Mesenchymal stem cell (in vitro differentiated cells and primary cell): ENCODE measurements around the gene ARMC9.
A peak's percentile ranks its signal among the peaks of the same experiment; 100 is the strongest.

ENCODE experiments used
- DNase-seq: peaks from one replicate; pipeline ENCODE4 v3.0.0-alpha.2; 2013
- H2AFZ ChIP-seq: one replicate; pipeline ENCODE4 v1.6.1; 2013; ENCODE audit warnings: low read depth, mild to moderate bottlenecking, control low read depth, inconsistent platforms, low read length, moderate library complexity
- H2AK5ac ChIP-seq: 2 replicates; pipeline ENCODE4 v1.6.1; 2013; ENCODE audit warnings: low read length, moderate library complexity, mild to moderate bottlenecking, inconsistent platforms; ENCODE audit not compliant: severe bottlenecking
- H2BK120ac ChIP-seq: one replicate; pipeline ENCODE4 v1.6.1; 2013; ENCODE audit warnings: low read depth, mild to moderate bottlenecking, inconsistent platforms, low read length, moderate library complexity
- H2BK12ac ChIP-seq, 2 experiments: one replicate each; pipeline ENCODE4 v1.6.1; 2013; ENCODE audit warnings: inconsistent platforms in 2 of 2, low read length in 2 of 2, mild to moderate bottlenecking in 2 of 2, moderate library complexity in 2 of 2, control low read depth in 1 of 2
- H2BK15ac ChIP-seq: one replicate; pipeline ENCODE4 v1.6.1; 2013; ENCODE audit warnings: mild to moderate bottlenecking, low read depth, inconsistent platforms; ENCODE audit not compliant: poor library complexity, severe bottlenecking
- H2BK5ac ChIP-seq: 2 replicates; pipeline ENCODE4 v1.6.1; 2013; ENCODE audit warnings: low read depth, mild to moderate bottlenecking, low read length, control low read depth, inconsistent platforms; ENCODE audit not compliant: poor library complexity, severe bottlenecking
- H3K14ac ChIP-seq, 2 experiments: one replicate each; pipeline ENCODE4 v1.6.1; 2013; ENCODE audit warnings: inconsistent platforms in 2 of 2, low read length in 2 of 2, control low read depth in 1 of 2, mild to moderate bottlenecking in 1 of 2, moderate library complexity in 1 of 2
- H3K18ac ChIP-seq, 2 experiments: one replicate each; pipeline ENCODE4 v1.6.1; 2013; ENCODE audit warnings: inconsistent platforms in 2 of 2, low read length in 2 of 2, control low read depth in 1 of 2, low read depth in 1 of 2, mild to moderate bottlenecking in 1 of 2
- H3K23ac ChIP-seq, 2 experiments: one replicate each; pipeline ENCODE4 v1.6.1; 2013; ENCODE audit warnings: inconsistent platforms in 2 of 2, low read length in 2 of 2, mild to moderate bottlenecking in 2 of 2, moderate library complexity in 2 of 2, control low read depth in 1 of 2
- H3K27ac ChIP-seq: 2 replicates; pipeline ENCODE4 v1.5.1; 2013; ENCODE audit warnings: mild to moderate bottlenecking, moderate library complexity, low read length, control low read depth, inconsistent platforms; ENCODE audit not compliant: poor library complexity, severe bottlenecking
- H3K27me3 ChIP-seq, 2 experiments: 2 replicates each; pipeline versions ENCODE4 v1.6.1 to v1.7.0; 2013; ENCODE audit warnings: low read length in 2 of 2, mild to moderate bottlenecking in 2 of 2, moderate library complexity in 2 of 2, control low read depth in 1 of 2, inconsistent platforms in 1 of 2; ENCODE audit not compliant: control insufficient read depth in 1 of 2, insufficient read depth in 1 of 2
- H3K36me3 ChIP-seq, 2 experiments: 2 replicates each; pipeline versions ENCODE4 v1.6.1 to v1.7.0; 2013; ENCODE audit warnings: low read length in 2 of 2, control low read depth in 1 of 2, inconsistent platforms in 1 of 2, low read depth in 1 of 2, mild to moderate bottlenecking in 1 of 2; ENCODE audit not compliant: insufficient read depth in 2 of 2, control insufficient read depth in 1 of 2
- H3K4ac ChIP-seq, 2 experiments: one replicate each; pipeline ENCODE4 v1.6.1; 2013; ENCODE audit warnings: inconsistent platforms in 2 of 2, low read length in 2 of 2, mild to moderate bottlenecking in 2 of 2, moderate library complexity in 2 of 2, control low read depth in 1 of 2, low read depth in 1 of 2
- H3K4me1 ChIP-seq: 2 replicates; pipeline ENCODE4 v1.6.1; 2013; ENCODE audit warnings: low read depth, low read length, control low read depth; ENCODE audit not compliant: control insufficient read depth, insufficient read depth
- H3K4me2 ChIP-seq: 2 replicates; pipeline ENCODE4 v1.6.1; 2013; ENCODE audit warnings: low read length, mild to moderate bottlenecking, inconsistent platforms; ENCODE audit not compliant: poor library complexity, severe bottlenecking
- H3K4me3 ChIP-seq, 2 experiments: 2 replicates each; pipeline versions ENCODE4 v1.5.1 to v1.7.0; 2013; ENCODE audit warnings: low read length in 2 of 2, mild to moderate bottlenecking in 2 of 2, control low read depth in 1 of 2, low read depth in 1 of 2; ENCODE audit not compliant: insufficient read depth in 1 of 2
- H3K79me1 ChIP-seq: replicated peaks from 2 replicates; pipeline ENCODE4 v1.6.1; 2013; ENCODE audit warnings: mild to moderate bottlenecking, control low read depth, low read length, inconsistent platforms; ENCODE audit not compliant: poor library complexity, severe bottlenecking
- H3K9ac ChIP-seq: 2 replicates; pipeline ENCODE4 v1.7.0; 2013; ENCODE audit warnings: mild to moderate bottlenecking, low read length, moderate library complexity
- H3K9me3 ChIP-seq: 2 replicates; pipeline ENCODE4 v1.7.0; 2013; ENCODE audit warnings: mild to moderate bottlenecking, low read length; ENCODE audit not compliant: control insufficient read depth
- H4K8ac ChIP-seq: one replicate; pipeline ENCODE4 v1.6.1; 2013; ENCODE audit warnings: inconsistent platforms, mild to moderate bottlenecking, low read length, moderate library complexity
- H4K91ac ChIP-seq: one replicate; pipeline ENCODE4 v1.6.1; 2013; ENCODE audit warnings: mild to moderate bottlenecking, low read length, inconsistent platforms
- WGBS: methylation state at CpG from one replicate; pipeline ENCODE4 v1.1.7; 2013; ENCODE audit warnings: mixed read lengths; 5-methylcytosine and 5-hydroxymethylcytosine counted together

The ARMC9 gene

DNA sequence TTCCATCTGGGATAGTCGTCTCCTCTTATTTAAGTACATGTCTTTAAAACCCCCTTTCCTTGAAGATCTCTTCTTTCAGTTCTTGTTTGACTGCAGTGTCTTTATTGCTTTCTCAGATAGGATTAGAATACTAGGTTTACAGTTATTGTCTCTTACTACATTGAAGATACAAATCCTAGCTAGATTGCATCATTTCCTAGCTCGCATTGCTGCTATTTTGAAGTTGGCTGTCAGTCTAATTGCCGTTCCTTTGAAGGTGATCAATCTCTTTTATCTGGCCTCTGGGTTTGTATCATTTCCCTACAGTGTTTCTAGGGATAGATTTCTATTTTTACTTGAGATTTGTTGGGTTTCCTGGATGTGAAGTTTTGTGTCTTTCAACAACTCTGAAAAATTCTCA lies 20.9 kb downstream of the ARMC9 start:
- H2AK5ac ChIP-seq = no peak overlapping the region
- no peak overlapping the region for H2BK5ac ChIP-seq
- H2BK12ac ChIP-seq = no peak overlapping the region
- 92% methylated on average over 3 of the region's 3 CpGs for WGBS
- no peak overlapping the region for H3K18ac ChIP-seq
- no peak for DNase-seq
- H3K79me1 ChIP-seq = peaks cover 15% of the 10 kb centered on the region
- H3K23ac ChIP-seq = no peak overlapping the region
- H4K8ac ChIP-seq = no peak overlapping the region
- H2AFZ ChIP-seq = no peak overlapping the region
- H4K91ac ChIP-seq = no peak overlapping the region
- peaks cover 3% of the 10 kb centered on the region for H3K4me1 ChIP-seq
- no peaks in the 10 kb centered on the region for H3K27me3 ChIP-seq
- H3K27ac ChIP-seq = no peak overlapping the region
- H2BK120ac ChIP-seq = no peak overlapping the region
- H3K14ac ChIP-seq = no peak overlapping the region
- no peak overlapping the region for H3K9ac ChIP-seq
- no peak overlapping the region for H3K4ac ChIP-seq
- H3K36me3 ChIP-seq = peaks cover 31 to 99% of the 10 kb centered on the region in 2 experiments
- no peak overlapping the region for H2BK15ac ChIP-seq
- H3K4me2 ChIP-seq = no peak overlapping the region
- H3K4me3 ChIP-seq = no peak overlapping the region
- H3K9me3 ChIP-seq = no peaks in the 10 kb centered on the region

GRCh38 chr2:231221761-231222160 lies 23.3 kb downstream of the ARMC9 start:
- Histone ChIP-seq H3K4me3 (no peak overlapping the region), H2BK5ac (peak overlapping the region; percentile 31), H3K27me3 (no peaks in the 10 kb centered on the region), H4K91ac (peak overlapping the region; percentile 68), H3K36me3 (peaks cover 22 to 99% of the 10 kb centered on the region in 2 experiments), H2BK120ac (peak overlapping the region; percentile 92), H2BK12ac (peak overlapping the region in 1 of 2 experiments; percentile 78), H3K4me2 (no peak overlapping the region), H3K4me1 (peaks cover 3% of the 10 kb centered on the region), H3K14ac (no peak overlapping the region), H3K4ac (peak overlapping the region in 1 of 2 experiments; percentile 94), H3K23ac (no peak overlapping the region), H3K9ac (peak overlapping the region; percentile 20), H2AK5ac (peak overlapping the region; percentile 92), H4K8ac (peak overlapping the region; percentile 28), H3K79me1 (peaks cover 7% of the 10 kb centered on the region), H2AFZ (no peak overlapping the region), H3K18ac (peak overlapping the region in 1 of 2 experiments; percentile 89), H2BK15ac (no peak overlapping the region), H3K9me3 (no peaks in the 10 kb centered on the region), H3K27ac (peak overlapping the region; percentile 88)
- 72% methylated on average over 2 of the region's 3 CpGs for WGBS
- peak; percentile 85 for DNase-seq

DNA sequence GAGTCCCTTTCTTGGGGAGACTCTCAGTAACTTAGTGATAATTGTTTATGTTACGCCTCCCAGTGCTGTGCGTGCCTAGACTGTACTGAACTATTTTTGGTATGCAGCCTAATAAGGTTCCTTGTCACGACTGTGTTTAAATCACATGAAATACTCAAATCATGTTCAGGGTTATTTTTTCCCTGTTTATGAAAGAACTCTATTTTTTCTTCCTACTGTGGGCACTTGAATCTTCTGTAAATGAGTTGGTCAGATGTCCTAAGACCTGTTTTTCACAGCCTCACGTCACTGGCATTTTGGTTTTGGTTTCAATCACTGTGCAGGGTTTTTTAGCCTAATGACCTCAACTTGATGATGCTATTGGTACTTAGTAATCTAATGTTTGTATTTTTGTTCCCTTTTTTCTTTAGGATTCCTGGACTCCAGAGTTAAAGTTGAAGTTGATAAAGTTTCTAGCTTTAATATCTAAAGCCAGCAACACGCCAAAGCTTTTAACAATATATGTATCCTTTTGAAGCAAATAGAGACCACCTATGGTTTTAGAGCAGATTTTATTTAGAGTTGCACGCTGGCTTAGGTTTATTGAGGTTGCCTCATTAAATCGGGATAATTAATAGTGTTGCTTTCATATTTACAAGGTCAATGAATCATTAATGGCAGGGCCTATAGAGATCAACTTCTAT lies 24.0 kb downstream of the ARMC9 start:
- Histone ChIP-seq H3K9me3 (no peaks in the 10 kb centered on the region), H3K18ac (no peak overlapping the region), H3K79me1 (peaks cover 7% of the 10 kb centered on the region), H3K36me3 (peaks cover 20 to 96% of the 10 kb centered on the region in 2 experiments), H4K8ac (no peak overlapping the region), H3K27ac (peak overlapping the region; percentile 79), H2BK15ac (no peak overlapping the region), H3K4me1 (peaks cover 3% of the 10 kb centered on the region), H2BK12ac (no peak overlapping the region), H3K4me3 (no peak overlapping the region), H3K4ac (no peak overlapping the region), H4K91ac (no peak overlapping the region), H2AK5ac (no peak overlapping the region), H3K14ac (no peak overlapping the region), H3K23ac (no peak overlapping the region), H2BK5ac (no peak overlapping the region), H2BK120ac (no peak overlapping the region), H3K4me2 (no peak overlapping the region), H3K27me3 (no peaks in the 10 kb centered on the region), H2AFZ (no peak overlapping the region), H3K9ac (peak overlapping the region; percentile 20)
- 47% methylated on average over 4 of the region's 7 CpGs for WGBS
- peak; percentile 99 for DNase-seq

- H3K79me1 ChIP-seq = peaks cover 7% of the 10 kb centered on the region
- DNase-seq = no peak
- H4K8ac ChIP-seq = no peak overlapping the region
- H3K36me3 ChIP-seq = peaks cover 20 to 96% of the 10 kb centered on the region in 2 experiments
- no peak overlapping the region for H3K4me2 ChIP-seq
- no peak overlapping the region for H3K14ac ChIP-seq
- WGBS = 64% methylated on average over 1 of the region's 3 CpGs
- H3K9me3 ChIP-seq = no peaks in the 10 kb centered on the region
- H2BK15ac ChIP-seq = no peak overlapping the region
- H3K27me3 ChIP-seq = no peaks in the 10 kb centered on the region
- no peak overlapping the region for H2BK120ac ChIP-seq
- H3K27ac ChIP-seq = peak overlapping the region; percentile 79
- H2AFZ ChIP-seq = no peak overlapping the region
- peak overlapping the region; percentile 68 for H2AK5ac ChIP-seq
- H2BK5ac ChIP-seq = no peak overlapping the region
- H3K4ac ChIP-seq = no peak overlapping the region
- H3K9ac ChIP-seq = no peak overlapping the region
- no peak overlapping the region for H3K23ac ChIP-seq
- no peak overlapping the region for H3K4me3 ChIP-seq
- no peak overlapping the region for H4K91ac ChIP-seq
- H3K18ac ChIP-seq = peak overlapping the region in 1 of 2 experiments; percentile 66
- H3K4me1 ChIP-seq = peaks cover 8% of the 10 kb centered on the region
- H2BK12ac ChIP-seq = peak overlapping the region in 1 of 2 experiments; percentile 54
Measured at GRCh38 chr2:231223001-231223375, 24.6 kb downstream of the ARMC9 start.
